ENCODE results near the gene KRTAP24-1.

DNA sequence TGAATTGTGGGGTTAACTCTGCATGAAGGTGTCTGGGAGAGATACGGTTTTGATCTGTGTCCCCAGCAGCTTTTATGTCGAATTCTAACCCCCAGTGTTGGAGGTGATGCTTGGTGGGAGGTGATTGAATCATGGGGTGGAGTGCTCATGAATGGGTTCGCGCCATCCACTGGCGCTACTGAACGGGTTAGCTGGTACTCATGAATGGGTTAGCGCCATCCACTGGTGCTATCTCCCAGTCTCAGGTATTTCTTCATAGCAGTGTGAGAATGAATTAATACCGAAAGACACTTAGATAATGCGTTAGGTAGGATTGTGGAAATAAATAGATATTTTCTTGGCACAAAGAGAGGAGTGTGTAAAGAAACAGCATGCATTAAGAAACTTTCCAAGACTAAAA lies 33.9 kb downstream of the KRTAP24-1 start:
- TF ChIP-seq, protein P1, sequence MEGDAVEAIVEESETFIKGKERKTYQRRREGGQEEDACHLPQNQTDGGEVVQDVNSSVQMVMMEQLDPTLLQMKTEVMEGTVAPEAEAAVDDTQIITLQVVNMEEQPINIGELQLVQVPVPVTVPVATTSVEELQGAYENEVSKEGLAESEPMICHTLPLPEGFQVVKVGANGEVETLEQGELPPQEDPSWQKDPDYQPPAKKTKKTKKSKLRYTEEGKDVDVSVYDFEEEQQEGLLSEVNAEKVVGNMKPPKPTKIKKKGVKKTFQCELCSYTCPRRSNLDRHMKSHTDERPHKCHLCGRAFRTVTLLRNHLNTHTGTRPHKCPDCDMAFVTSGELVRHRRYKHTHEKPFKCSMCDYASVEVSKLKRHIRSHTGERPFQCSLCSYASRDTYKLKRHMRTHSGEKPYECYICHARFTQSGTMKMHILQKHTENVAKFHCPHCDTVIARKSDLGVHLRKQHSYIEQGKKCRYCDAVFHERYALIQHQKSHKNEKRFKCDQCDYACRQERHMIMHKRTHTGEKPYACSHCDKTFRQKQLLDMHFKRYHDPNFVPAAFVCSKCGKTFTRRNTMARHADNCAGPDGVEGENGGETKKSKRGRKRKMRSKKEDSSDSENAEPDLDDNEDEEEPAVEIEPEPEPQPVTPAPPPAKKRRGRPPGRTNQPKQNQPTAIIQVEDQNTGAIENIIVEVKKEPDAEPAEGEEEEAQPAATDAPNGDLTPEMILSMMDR (IDR thresholded peaks at IDR 0.05; ENCODE audit: poor library complexity, severe bottlenecking) = no peak
- TF ChIP-seq SMC3 (conservative IDR thresholded peaks at IDR 0.05; ENCODE audit: poor library complexity) = no peak
- TF ChIP-seq, protein P2, sequence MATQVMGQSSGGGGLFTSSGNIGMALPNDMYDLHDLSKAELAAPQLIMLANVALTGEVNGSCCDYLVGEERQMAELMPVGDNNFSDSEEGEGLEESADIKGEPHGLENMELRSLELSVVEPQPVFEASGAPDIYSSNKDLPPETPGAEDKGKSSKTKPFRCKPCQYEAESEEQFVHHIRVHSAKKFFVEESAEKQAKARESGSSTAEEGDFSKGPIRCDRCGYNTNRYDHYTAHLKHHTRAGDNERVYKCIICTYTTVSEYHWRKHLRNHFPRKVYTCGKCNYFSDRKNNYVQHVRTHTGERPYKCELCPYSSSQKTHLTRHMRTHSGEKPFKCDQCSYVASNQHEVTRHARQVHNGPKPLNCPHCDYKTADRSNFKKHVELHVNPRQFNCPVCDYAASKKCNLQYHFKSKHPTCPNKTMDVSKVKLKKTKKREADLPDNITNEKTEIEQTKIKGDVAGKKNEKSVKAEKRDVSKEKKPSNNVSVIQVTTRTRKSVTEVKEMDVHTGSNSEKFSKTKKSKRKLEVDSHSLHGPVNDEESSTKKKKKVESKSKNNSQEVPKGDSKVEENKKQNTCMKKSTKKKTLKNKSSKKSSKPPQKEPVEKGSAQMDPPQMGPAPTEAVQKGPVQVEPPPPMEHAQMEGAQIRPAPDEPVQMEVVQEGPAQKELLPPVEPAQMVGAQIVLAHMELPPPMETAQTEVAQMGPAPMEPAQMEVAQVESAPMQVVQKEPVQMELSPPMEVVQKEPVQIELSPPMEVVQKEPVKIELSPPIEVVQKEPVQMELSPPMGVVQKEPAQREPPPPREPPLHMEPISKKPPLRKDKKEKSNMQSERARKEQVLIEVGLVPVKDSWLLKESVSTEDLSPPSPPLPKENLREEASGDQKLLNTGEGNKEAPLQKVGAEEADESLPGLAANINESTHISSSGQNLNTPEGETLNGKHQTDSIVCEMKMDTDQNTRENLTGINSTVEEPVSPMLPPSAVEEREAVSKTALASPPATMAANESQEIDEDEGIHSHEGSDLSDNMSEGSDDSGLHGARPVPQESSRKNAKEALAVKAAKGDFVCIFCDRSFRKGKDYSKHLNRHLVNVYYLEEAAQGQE (IDR thresholded peaks at IDR 0.05; ENCODE audit: borderline replicate concordance) = no peak
